Measurements from ENCODE around the gene IGF2R.

Gene IGF2R

GRCh38 chr6:160071805-160072690 lies 103.2 kb downstream of the IGF2R start:
- H3K9me3 ChIP-seq (ENCODE audit: control insufficient read depth, low read length): no peaks in the 10 kb centered on the region
- H3K4me3 ChIP-seq (ENCODE audit: low read length): no peak overlapping the region
- H3K4me1 ChIP-seq (ENCODE audit: control insufficient read depth, insufficient read depth, low read length): peaks cover 13% of the 10 kb centered on the region
- H3K9ac ChIP-seq (ENCODE audit: low read length): no peak overlapping the region
- DNase-seq (ENCODE audit: low read depth): peak; percentile 6
- H3K27me3 ChIP-seq (replicated peaks; ENCODE audit: control insufficient read depth, insufficient read depth, low read length): no peaks in the 10 kb centered on the region
- H3K36me3 ChIP-seq (ENCODE audit: control insufficient read depth, insufficient read depth, low read length, severe bottlenecking): peaks cover 87% of the 10 kb centered on the region

DNA sequence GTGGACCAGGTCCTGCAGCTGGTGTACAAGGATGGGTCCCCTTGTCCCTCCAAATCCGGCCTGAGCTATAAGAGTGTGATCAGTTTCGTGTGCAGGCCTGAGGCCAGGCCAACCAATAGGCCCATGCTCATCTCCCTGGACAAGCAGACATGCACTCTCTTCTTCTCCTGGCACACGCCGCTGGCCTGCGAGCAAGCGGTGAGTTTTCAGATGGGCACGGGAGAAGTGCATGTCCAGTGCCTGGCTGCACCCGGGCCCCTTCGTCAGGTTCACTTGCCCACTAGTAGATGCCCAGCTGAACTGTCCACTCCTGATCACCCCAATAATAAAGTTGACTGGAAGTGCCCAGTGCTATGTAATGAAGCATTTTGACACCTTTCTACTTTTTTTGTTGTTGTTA lies 104.4 kb downstream of the IGF2R start:
- H3K9ac ChIP-seq (ENCODE audit: low read length): no peak overlapping the region
- H3K36me3 ChIP-seq (ENCODE audit: control insufficient read depth, insufficient read depth, low read length, severe bottlenecking): peaks cover 79% of the 10 kb centered on the region
- H3K4me1 ChIP-seq (ENCODE audit: control insufficient read depth, insufficient read depth, low read length): peaks cover 13% of the 10 kb centered on the region
- H3K4me3 ChIP-seq (ENCODE audit: low read length): no peak overlapping the region
- no peak for DNase-seq (ENCODE audit: low read depth)
- no peaks in the 10 kb centered on the region for H3K27me3 ChIP-seq (replicated peaks; ENCODE audit: control insufficient read depth, insufficient read depth, low read length)
- H3K9me3 ChIP-seq (ENCODE audit: control insufficient read depth, low read length): no peaks in the 10 kb centered on the region

- Histone ChIP-seq H3K4me3 (ENCODE audit: low read length) (no peak overlapping the region), H3K27me3 (replicated peaks; ENCODE audit: control insufficient read depth, insufficient read depth, low read length) (no peaks in the 10 kb centered on the region), H3K9me3 (ENCODE audit: control insufficient read depth, low read length) (no peaks in the 10 kb centered on the region), H3K9ac (ENCODE audit: low read length) (no peak overlapping the region), H3K4me1 (ENCODE audit: control insufficient read depth, insufficient read depth, low read length) (peaks cover 13% of the 10 kb centered on the region), H3K36me3 (ENCODE audit: control insufficient read depth, insufficient read depth, low read length, severe bottlenecking) (peaks cover 76% of the 10 kb centered on the region)
- DNase-seq (ENCODE audit: low read depth): no peak
Measured at GRCh38 chr6:160076009-160076408, 107.1 kb downstream of the IGF2R start.

- Histone ChIP-seq H3K27me3 (replicated peaks; ENCODE audit: control insufficient read depth, insufficient read depth, low read length) (no peaks in the 10 kb centered on the region), H3K36me3 (ENCODE audit: control insufficient read depth, insufficient read depth, low read length, severe bottlenecking) (peaks cover 76% of the 10 kb centered on the region), H3K9ac (ENCODE audit: low read length) (no peak overlapping the region), H3K9me3 (ENCODE audit: control insufficient read depth, low read length) (no peaks in the 10 kb centered on the region), H3K4me3 (ENCODE audit: low read length) (no peak overlapping the region), H3K4me1 (ENCODE audit: control insufficient read depth, insufficient read depth, low read length) (peaks cover 13% of the 10 kb centered on the region)
- DNase-seq (ENCODE audit: low read depth): no peak
Measured at GRCh38 chr6:160077024-160077423, 108.1 kb downstream of the IGF2R start.

- H3K36me3 ChIP-seq (ENCODE audit: control insufficient read depth, insufficient read depth, low read length, severe bottlenecking): peaks cover 73% of the 10 kb centered on the region
- peak; percentile 28 for DNase-seq (ENCODE audit: low read depth)
Measured at GRCh38 chr6:160077526-160077925, 108.6 kb downstream of the IGF2R start.

GRCh38 chr6:160078883-160079685 lies 110.2 kb downstream of the IGF2R start:
- Histone ChIP-seq H3K4me1 (ENCODE audit: control insufficient read depth, insufficient read depth, low read length) (peaks cover 8% of the 10 kb centered on the region), H3K9ac (ENCODE audit: low read length) (no peak overlapping the region), H3K27me3 (replicated peaks; ENCODE audit: control insufficient read depth, insufficient read depth, low read length) (no peaks in the 10 kb centered on the region), H3K4me3 (ENCODE audit: low read length) (no peak overlapping the region), H3K36me3 (ENCODE audit: control insufficient read depth, insufficient read depth, low read length, severe bottlenecking) (peaks cover 66% of the 10 kb centered on the region), H3K9me3 (ENCODE audit: control insufficient read depth, low read length) (no peaks in the 10 kb centered on the region)
- DNase-seq (ENCODE audit: low read depth): no peak

More at GRCh38 chr6:160077526-160077925, 108.6 kb downstream of the IGF2R start:
- Histone ChIP-seq H3K4me3 (ENCODE audit: low read length) (no peak overlapping the region), H3K27me3 (replicated peaks; ENCODE audit: control insufficient read depth, insufficient read depth, low read length) (no peaks in the 10 kb centered on the region), H3K4me1 (ENCODE audit: control insufficient read depth, insufficient read depth, low read length) (peaks cover 13% of the 10 kb centered on the region), H3K9ac (ENCODE audit: low read length) (no peak overlapping the region), H3K9me3 (ENCODE audit: control insufficient read depth, low read length) (no peaks in the 10 kb centered on the region)

DNA sequence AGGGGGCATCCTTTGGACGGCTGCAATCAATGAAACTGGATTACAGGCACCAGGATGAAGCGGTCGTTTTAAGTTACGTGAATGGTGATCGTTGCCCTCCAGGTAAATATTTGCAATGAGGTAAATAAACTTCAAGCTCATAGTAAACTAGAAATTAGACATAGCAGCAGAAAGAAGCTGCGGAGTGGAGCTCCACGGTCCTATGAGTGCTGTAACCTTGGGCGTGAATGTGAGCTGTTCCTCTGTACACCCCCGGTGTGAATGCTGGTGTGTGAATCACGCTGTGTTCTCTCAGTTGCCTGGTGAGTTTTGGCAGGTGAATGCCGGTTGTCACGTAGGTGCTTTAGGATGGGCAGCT lies 110.8 kb downstream of the IGF2R start:
- Histone ChIP-seq H3K27me3 (replicated peaks; ENCODE audit: control insufficient read depth, insufficient read depth, low read length) (no peaks in the 10 kb centered on the region), H3K4me3 (ENCODE audit: low read length) (no peak overlapping the region), H3K36me3 (ENCODE audit: control insufficient read depth, insufficient read depth, low read length, severe bottlenecking) (peaks cover 70% of the 10 kb centered on the region), H3K4me1 (ENCODE audit: control insufficient read depth, insufficient read depth, low read length) (peaks cover 2% of the 10 kb centered on the region), H3K9ac (ENCODE audit: low read length) (no peak overlapping the region), H3K9me3 (ENCODE audit: control insufficient read depth, low read length) (no peaks in the 10 kb centered on the region)
- no peak for DNase-seq (ENCODE audit: low read depth)

- H3K4me3 ChIP-seq (ENCODE audit: low read length): no peak overlapping the region
- H3K27me3 ChIP-seq (replicated peaks; ENCODE audit: control insufficient read depth, insufficient read depth, low read length): no peaks in the 10 kb centered on the region
- no peak overlapping the region for H3K9ac ChIP-seq (ENCODE audit: low read length)
- H3K4me1 ChIP-seq (ENCODE audit: control insufficient read depth, insufficient read depth, low read length): no peaks in the 10 kb centered on the region
- H3K9me3 ChIP-seq (ENCODE audit: control insufficient read depth, low read length): no peaks in the 10 kb centered on the region
- H3K36me3 ChIP-seq (ENCODE audit: control insufficient read depth, insufficient read depth, low read length, severe bottlenecking): peaks cover 71% of the 10 kb centered on the region
- no peak for DNase-seq (ENCODE audit: low read depth)
Measured at GRCh38 chr6:160080097-160080496, 111.2 kb downstream of the IGF2R start.

DNA sequence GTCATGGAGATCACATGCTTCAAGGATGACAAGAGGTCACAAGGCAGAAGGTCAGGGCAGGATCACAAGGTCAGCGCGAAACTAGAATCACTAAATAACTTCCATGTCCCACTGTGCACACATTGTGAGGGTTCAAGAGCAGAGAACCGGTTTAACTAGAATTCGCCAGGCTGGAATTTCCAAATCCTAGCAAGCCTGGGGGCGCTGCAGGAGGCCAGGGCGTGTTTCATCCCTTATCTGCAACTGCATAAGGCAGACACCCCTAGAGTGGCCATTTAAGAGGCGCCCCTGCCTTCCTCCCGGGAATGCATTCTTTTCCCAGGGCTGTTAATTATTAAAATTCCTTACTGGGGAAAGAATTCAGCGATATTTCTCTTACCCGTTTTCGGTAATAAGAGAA lies 112.5 kb downstream of the IGF2R start:
- Histone ChIP-seq H3K36me3 (ENCODE audit: control insufficient read depth, insufficient read depth, low read length, severe bottlenecking) (peaks cover 73% of the 10 kb centered on the region), H3K27me3 (replicated peaks; ENCODE audit: control insufficient read depth, insufficient read depth, low read length) (no peaks in the 10 kb centered on the region), H3K9ac (ENCODE audit: low read length) (no peak overlapping the region), H3K9me3 (ENCODE audit: control insufficient read depth, low read length) (no peaks in the 10 kb centered on the region), H3K4me1 (ENCODE audit: control insufficient read depth, insufficient read depth, low read length) (no peaks in the 10 kb centered on the region), H3K4me3 (ENCODE audit: low read length) (no peak overlapping the region)
- DNase-seq (ENCODE audit: low read depth): no peak

GRCh38 chr6:160082627-160083026 lies 113.7 kb downstream of the IGF2R start:
- no peaks in the 10 kb centered on the region for H3K27me3 ChIP-seq (replicated peaks; ENCODE audit: control insufficient read depth, insufficient read depth, low read length)
- no peaks in the 10 kb centered on the region for H3K9me3 ChIP-seq (ENCODE audit: control insufficient read depth, low read length)
- H3K36me3 ChIP-seq (ENCODE audit: control insufficient read depth, insufficient read depth, low read length, severe bottlenecking): peaks cover 79% of the 10 kb centered on the region
- H3K4me3 ChIP-seq (ENCODE audit: low read length): no peak overlapping the region
- H3K4me1 ChIP-seq (ENCODE audit: control insufficient read depth, insufficient read depth, low read length): no peaks in the 10 kb centered on the region
- no peak for DNase-seq (ENCODE audit: low read depth)
- no peak overlapping the region for H3K9ac ChIP-seq (ENCODE audit: low read length)

GRCh38 chr6:160084198-160084776 lies 115.4 kb downstream of the IGF2R start:
- H3K9ac ChIP-seq (ENCODE audit: low read length): no peak overlapping the region
- no peaks in the 10 kb centered on the region for H3K27me3 ChIP-seq (replicated peaks; ENCODE audit: control insufficient read depth, insufficient read depth, low read length)
- no peak for DNase-seq (ENCODE audit: low read depth)
- H3K9me3 ChIP-seq (ENCODE audit: control insufficient read depth, low read length): no peaks in the 10 kb centered on the region
- peaks cover 71% of the 10 kb centered on the region for H3K36me3 ChIP-seq (ENCODE audit: control insufficient read depth, insufficient read depth, low read length, severe bottlenecking)
- peaks cover 8% of the 10 kb centered on the region for H3K4me1 ChIP-seq (ENCODE audit: control insufficient read depth, insufficient read depth, low read length)
- H3K4me3 ChIP-seq (ENCODE audit: low read length): no peak overlapping the region

All from adipocyte (in vitro differentiated cells).